Glutamatergic neuron (in vitro differentiated cells): ENCODE results near the gene TRA2A. TPM values are rescaled to one million over a fixed set of nuclear protein-coding genes. Genes with fewer than 3 reads are reported as not detected.

Experiments
- DNase-seq: peaks from one replicate; pipeline ENCODE4 v3.0.0; 2022
- H3K27ac Mint-ChIP-seq: one replicate; pipeline ENCODE4 v1.8.0; 2020; ENCODE audit warnings: mild to moderate bottlenecking, mixed read lengths, inconsistent platforms; ENCODE audit not compliant: unreplicated experiment
- H3K27me3 Mint-ChIP-seq: one replicate; pipeline ENCODE4 v1.8.0; 2020; ENCODE audit warnings: mild to moderate bottlenecking, moderate library complexity, mixed read lengths, inconsistent platforms; ENCODE audit not compliant: unreplicated experiment
- H3K36me3 Mint-ChIP-seq: one replicate; pipeline ENCODE4 v1.8.0; 2020; ENCODE audit warnings: mild to moderate bottlenecking, mixed read lengths, inconsistent platforms; ENCODE audit not compliant: unreplicated experiment
- H3K4me1 Mint-ChIP-seq: one replicate; pipeline ENCODE4 v1.8.0; 2020; ENCODE audit warnings: mild to moderate bottlenecking, low read depth, mixed read lengths, inconsistent platforms; ENCODE audit not compliant: unreplicated experiment
- H3K4me3 Mint-ChIP-seq: one replicate; pipeline ENCODE4 v1.8.0; 2020; ENCODE audit warnings: mild to moderate bottlenecking, mixed read lengths, inconsistent platforms; ENCODE audit not compliant: unreplicated experiment
- H3K9me3 Mint-ChIP-seq: one replicate; pipeline ENCODE4 v1.8.0; 2020; ENCODE audit warnings: mild to moderate bottlenecking, moderate library complexity, mixed read lengths, inconsistent platforms; ENCODE audit not compliant: unreplicated experiment
- CTCF ChIP-seq: fragments of 200-600 bp; sonication (generic); IDR thresholded peaks from one replicate; pipeline ENCODE4 v1.5.0; 2021; ENCODE audit not compliant: partially characterized antibody, unreplicated experiment
- total RNA-seq: library from RNA; stranded (reverse); fragmentation: NEBNext Ultra II Directional; extraction: Animal tissue kit (Norgen Biotek cat#: 25700); gene quantifications from one replicate; pipeline ENCODE4 v1.2.1, GENCODE V29; 2021; ENCODE audit not compliant: unreplicated experiment

Gene TRA2A
- total RNA-seq, 1 donor from 2014 or later: 108 TPM

DNA sequence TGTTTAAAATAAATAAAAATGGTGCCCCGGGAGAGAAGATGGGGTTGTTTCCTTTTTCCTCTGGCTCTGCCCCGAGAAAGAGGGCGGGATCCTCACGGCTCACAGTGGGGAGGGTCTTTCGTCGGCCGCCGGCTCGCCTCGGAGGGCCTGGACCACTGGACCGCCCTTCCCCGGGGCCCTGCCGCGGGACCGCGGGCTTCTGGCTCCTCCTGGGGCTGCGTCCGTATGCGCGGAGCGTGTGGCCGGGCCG, 58.0 kb downstream of the TRA2A start:
- H3K4me3 Mint-ChIP-seq: peak overlapping the region; percentile 91
- H3K36me3 Mint-ChIP-seq: no peaks in the 10 kb centered on the region
- peaks cover 23% of the 10 kb centered on the region for H3K4me1 Mint-ChIP-seq
- peak overlapping the region; percentile 89 for H3K27ac Mint-ChIP-seq
- peaks cover 20% of the 10 kb centered on the region for H3K9me3 Mint-ChIP-seq
- no peak for TF ChIP-seq CTCF
- DNase-seq: peak; percentile 61
- H3K27me3 Mint-ChIP-seq: peaks cover 6% of the 10 kb centered on the region

DNA sequence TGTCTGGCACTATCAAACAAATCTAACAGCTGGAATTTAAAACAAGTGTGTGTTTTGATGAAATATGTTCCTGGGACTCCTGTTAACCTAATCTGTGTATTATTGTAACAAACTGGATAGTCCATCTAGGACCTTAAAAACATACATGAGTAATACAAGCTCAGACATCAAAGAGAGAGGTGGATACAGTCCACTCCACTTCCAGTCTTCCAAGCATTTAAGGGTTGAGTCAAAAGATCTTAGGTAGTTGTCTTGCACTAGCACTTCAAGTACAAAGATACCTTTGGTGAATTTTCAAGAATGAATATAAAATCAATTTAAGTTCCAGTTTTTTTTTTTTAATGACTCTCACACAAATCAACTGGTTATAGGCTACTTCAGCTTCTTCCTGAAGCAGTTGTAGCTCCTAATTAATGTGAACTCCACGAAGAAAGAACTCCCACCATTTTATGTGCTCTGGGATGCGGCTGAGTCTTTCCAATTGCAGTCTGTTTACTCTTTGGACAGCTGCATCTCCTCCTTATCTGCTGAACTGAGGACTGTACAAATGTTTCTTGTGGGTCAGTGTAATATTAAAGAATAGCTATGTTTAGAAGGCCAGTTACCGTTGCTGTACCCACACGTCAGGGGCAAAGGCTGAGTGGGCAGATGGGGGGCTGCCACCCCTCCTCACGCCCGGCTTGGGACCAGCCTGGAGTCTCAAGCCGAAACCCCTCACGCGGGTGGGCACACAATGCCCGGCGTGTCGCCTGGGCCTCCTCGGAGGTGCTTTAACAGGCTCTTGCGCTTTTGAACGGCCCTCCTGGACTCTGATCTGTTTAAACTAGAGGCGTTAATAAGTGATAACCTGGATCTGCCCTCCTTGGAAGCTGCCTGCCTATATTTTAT, 58.6 kb downstream of the TRA2A start:
- H3K27ac Mint-ChIP-seq: peak overlapping the region; percentile 89
- peaks cover 21% of the 10 kb centered on the region for H3K9me3 Mint-ChIP-seq
- H3K36me3 Mint-ChIP-seq: no peaks in the 10 kb centered on the region
- H3K4me1 Mint-ChIP-seq: peaks cover 23% of the 10 kb centered on the region
- no peak for TF ChIP-seq CTCF
- peaks cover 6% of the 10 kb centered on the region for H3K27me3 Mint-ChIP-seq
- peak; percentile 27 for DNase-seq
- peak overlapping the region; percentile 91 for H3K4me3 Mint-ChIP-seq

DNA sequence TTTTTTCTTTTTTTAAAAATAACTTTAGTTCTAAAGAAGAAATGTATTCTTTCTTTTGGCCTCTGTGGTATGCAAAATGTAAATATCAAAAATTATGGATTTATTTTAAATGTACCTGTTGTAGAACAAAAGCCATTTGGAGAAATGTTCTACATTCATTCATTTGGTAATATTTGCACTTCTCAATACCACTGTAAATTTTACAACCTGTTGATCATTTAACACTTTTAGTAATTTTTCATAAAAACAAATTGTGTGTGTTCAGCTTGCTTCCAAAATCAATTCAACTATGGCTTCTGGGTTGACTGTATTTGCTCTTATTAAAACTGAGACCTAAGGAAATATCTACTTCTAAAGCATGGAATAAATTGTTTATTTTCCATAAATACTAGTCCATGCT, 59.2 kb downstream of the TRA2A start:
- Mint-ChIP-seq H3K4me3 (peak overlapping the region; percentile 91), H3K27ac (peak overlapping the region; percentile 89), H3K36me3 (no peaks in the 10 kb centered on the region), H3K4me1 (peaks cover 25% of the 10 kb centered on the region), H3K27me3 (peaks cover 8% of the 10 kb centered on the region), H3K9me3 (peaks cover 23% of the 10 kb centered on the region)
- TF ChIP-seq CTCF: no peak
- no peak for DNase-seq

GRCh38 chr7:23472046-23472445, 59.7 kb downstream of the TRA2A start:
- no peak for TF ChIP-seq CTCF
- peaks cover 27% of the 10 kb centered on the region for H3K9me3 Mint-ChIP-seq
- peaks cover 29% of the 10 kb centered on the region for H3K4me1 Mint-ChIP-seq
- H3K27ac Mint-ChIP-seq: no peak overlapping the region
- DNase-seq: no peak
- no peaks in the 10 kb centered on the region for H3K36me3 Mint-ChIP-seq
- H3K4me3 Mint-ChIP-seq: peak overlapping the region; percentile 97
- peaks cover 11% of the 10 kb centered on the region for H3K27me3 Mint-ChIP-seq

GRCh38 chr7:23471106-23471859, 60.5 kb downstream of the TRA2A start:
- no peaks in the 10 kb centered on the region for H3K36me3 Mint-ChIP-seq
- H3K27me3 Mint-ChIP-seq: peaks cover 11% of the 10 kb centered on the region
- H3K4me3 Mint-ChIP-seq: peak overlapping the region; percentile 97
- H3K27ac Mint-ChIP-seq: peak overlapping the region; percentile 84
- H3K9me3 Mint-ChIP-seq: peaks cover 29% of the 10 kb centered on the region
- peaks cover 23% of the 10 kb centered on the region for H3K4me1 Mint-ChIP-seq
- peak; percentile 19 for TF ChIP-seq CTCF
- peak; percentile 90 for DNase-seq
